Calu3 (cell line): ENCODE measurements around the gene CACNA1H. TPM values are rescaled to one million over a fixed set of nuclear protein-coding genes. Genes with fewer than 3 reads are reported as not detected.

Experiments used
- BruUV-seq: library from RNA; stranded (reverse); fragments of 400-500 nt; replicated peaks from 2 replicates; lab custom pipeline; 2021; lab: Mats Ljungman, UMichigan
- CTCF ChIA-PET: fragments of 300-600 bp; sonication (Branson Sonifier 250); formaldehyde crosslinking; loops from one replicate; lab custom pipeline; 2022; ENCODE audit warnings: antibody characterized with exemption; lab: Charles Lee
- DNase-seq: peaks from one replicate; pipeline ENCODE4 v3.0.0; 2022
- H3K27ac Mint-ChIP-seq: one replicate; pipeline ENCODE4 v1.8.0; 2022; ENCODE audit warnings: mixed read lengths; ENCODE audit not compliant: unreplicated experiment
- H3K27me3 Mint-ChIP-seq: one replicate; pipeline ENCODE4 v1.8.0; 2022; ENCODE audit warnings: mixed read lengths; ENCODE audit not compliant: unreplicated experiment
- H3K36me3 Mint-ChIP-seq: one replicate; pipeline ENCODE4 v1.8.0; 2022; ENCODE audit warnings: mild to moderate bottlenecking, moderate library complexity, mixed read lengths; ENCODE audit not compliant: insufficient read depth, unreplicated experiment
- H3K4me1 Mint-ChIP-seq: one replicate; pipeline ENCODE4 v1.8.0; 2022; ENCODE audit warnings: mild to moderate bottlenecking, low read depth, mixed read lengths; ENCODE audit not compliant: unreplicated experiment
- H3K4me3 Mint-ChIP-seq: one replicate; pipeline ENCODE4 v1.8.0; 2022; ENCODE audit warnings: mild to moderate bottlenecking, low read depth, moderate library complexity, mixed read lengths; ENCODE audit not compliant: unreplicated experiment
- H3K9me3 Mint-ChIP-seq: one replicate; pipeline ENCODE4 v1.8.0; 2022; ENCODE audit warnings: low read depth, mixed read lengths; ENCODE audit not compliant: unreplicated experiment
- intact Hi-C: fragments of 100-400 bp; cut with micrococcal nuclease; formaldehyde crosslinking; loops from one replicate; pipeline ENCODE4 v1.10.0; 2022; ENCODE audit not compliant: unreplicated experiment
- total RNA-seq: library from RNA; stranded (reverse); gene quantifications from 2 replicates; pipeline ENCODE4 v1.2.3, GENCODE V29; 2022
- TF ChIP-seq, protein P1 (sequence below): fragments of 200-600 bp; IDR thresholded peaks from one replicate; pipeline ENCODE4 v1.8.0; 2022; ENCODE audit warnings: antibody characterized with exemption; ENCODE audit not compliant: unreplicated experiment

The CACNA1H gene
- total RNA-seq, 1 experiment from 2014 or later = not detected

DNA sequence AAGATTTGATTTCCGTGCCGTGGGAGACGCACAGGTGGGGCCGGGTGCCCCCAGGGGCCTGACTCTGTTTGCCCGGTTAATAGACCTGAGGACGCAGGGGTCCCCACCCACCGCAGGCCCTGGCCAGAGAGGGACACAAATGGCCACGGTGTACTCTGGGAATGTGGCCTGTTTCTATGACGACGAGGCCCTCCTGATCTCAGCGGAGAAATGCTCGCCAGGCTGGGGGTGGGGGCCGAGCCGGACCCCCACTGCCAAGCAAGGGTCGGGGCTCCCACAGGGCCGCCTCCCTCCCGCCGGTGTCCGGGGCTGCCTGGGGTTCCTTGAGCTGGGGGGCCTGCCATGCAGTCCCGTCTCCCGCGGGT, 32.3 kb upstream of the CACNA1H start:
- TF ChIP-seq, protein P1, sequence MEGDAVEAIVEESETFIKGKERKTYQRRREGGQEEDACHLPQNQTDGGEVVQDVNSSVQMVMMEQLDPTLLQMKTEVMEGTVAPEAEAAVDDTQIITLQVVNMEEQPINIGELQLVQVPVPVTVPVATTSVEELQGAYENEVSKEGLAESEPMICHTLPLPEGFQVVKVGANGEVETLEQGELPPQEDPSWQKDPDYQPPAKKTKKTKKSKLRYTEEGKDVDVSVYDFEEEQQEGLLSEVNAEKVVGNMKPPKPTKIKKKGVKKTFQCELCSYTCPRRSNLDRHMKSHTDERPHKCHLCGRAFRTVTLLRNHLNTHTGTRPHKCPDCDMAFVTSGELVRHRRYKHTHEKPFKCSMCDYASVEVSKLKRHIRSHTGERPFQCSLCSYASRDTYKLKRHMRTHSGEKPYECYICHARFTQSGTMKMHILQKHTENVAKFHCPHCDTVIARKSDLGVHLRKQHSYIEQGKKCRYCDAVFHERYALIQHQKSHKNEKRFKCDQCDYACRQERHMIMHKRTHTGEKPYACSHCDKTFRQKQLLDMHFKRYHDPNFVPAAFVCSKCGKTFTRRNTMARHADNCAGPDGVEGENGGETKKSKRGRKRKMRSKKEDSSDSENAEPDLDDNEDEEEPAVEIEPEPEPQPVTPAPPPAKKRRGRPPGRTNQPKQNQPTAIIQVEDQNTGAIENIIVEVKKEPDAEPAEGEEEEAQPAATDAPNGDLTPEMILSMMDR = no peak
- DNase-seq = no peak
- no TSS peak for BruUV-seq
- Mint-ChIP-seq H3K4me3 (no peak overlapping the region), H3K4me1 (no peaks in the 10 kb centered on the region), H3K36me3 (peaks cover 8% of the 10 kb centered on the region), H3K9me3 (no peaks in the 10 kb centered on the region), H3K27me3 (peaks cover 90% of the 10 kb centered on the region), H3K27ac (no peak overlapping the region)
- CTCF ChIA-PET = no interaction called here
- intact Hi-C loops = no loop called here

DNA sequence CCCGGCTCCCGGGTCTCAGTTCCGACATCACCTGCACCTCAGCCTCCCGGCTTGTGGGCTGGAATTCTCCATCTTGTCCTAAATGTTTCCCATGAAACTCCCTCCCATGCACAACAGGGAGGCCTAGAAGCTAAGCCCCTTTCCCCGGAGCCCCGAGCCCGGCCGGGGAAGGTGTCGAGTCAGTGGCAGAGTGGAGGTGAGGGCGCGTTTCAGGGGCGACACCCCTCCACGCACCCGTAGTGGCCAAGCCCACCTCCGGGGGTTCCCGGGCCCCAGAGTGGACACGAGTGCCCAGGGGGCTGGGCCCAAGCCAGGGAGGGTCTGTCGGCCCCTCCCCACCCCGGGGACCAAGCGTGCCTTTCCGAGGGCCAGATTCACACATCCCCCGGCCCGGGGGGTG, 31.9 kb upstream of the CACNA1H start:
- CTCF ChIA-PET = no interaction called here
- no peaks in the 10 kb centered on the region for H3K9me3 Mint-ChIP-seq
- H3K4me3 Mint-ChIP-seq = no peak overlapping the region
- no peaks in the 10 kb centered on the region for H3K4me1 Mint-ChIP-seq
- TF ChIP-seq, protein P1 = no peak
- intact Hi-C loops = no loop called here
- peaks cover 8% of the 10 kb centered on the region for H3K36me3 Mint-ChIP-seq
- no peak overlapping the region for H3K27ac Mint-ChIP-seq
- H3K27me3 Mint-ChIP-seq = peaks cover 90% of the 10 kb centered on the region
- BruUV-seq = no TSS peak
- no peak for DNase-seq

DNA sequence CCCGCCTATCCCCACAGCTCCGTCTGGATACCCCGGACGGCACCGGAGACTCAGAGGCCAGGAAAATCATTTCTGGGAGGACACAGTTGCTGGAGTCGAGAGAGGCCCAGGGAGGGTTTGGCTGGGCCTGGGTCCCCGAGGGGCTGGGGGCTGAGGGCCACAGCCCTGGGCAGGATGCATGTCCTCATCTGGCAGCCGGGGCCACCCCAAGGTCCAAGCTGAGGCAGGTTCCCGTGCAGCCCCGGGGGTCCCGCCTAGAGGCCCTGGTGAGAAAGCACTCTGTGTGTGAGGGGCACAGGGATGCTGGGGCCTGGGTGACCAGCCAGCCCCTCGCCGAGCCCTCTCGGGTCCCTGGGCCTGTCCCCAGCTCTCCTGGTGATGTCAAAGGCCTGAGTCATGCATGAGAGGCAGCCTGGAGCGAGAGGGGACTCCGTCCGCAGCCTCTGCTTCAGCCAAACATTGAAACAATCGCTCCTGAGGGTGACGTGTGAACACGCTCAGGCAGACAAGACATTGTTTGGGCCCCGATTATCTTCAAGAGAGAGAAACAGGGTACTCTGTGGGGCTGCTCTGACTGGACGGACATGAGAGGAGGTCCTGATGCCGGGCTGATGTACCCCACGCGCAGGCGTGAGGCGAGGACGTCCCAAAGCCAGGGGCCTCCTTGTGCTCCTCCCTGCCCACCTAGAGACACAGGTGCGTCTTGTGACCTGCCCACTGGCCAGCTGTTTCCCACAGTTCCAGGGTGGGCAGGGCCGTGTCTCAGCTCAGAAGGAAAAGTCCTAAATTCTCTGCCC, 31.1 kb upstream of the CACNA1H start:
- intact Hi-C loops = no loop called here
- Mint-ChIP-seq H3K4me1 (no peaks in the 10 kb centered on the region), H3K4me3 (no peak overlapping the region), H3K27ac (no peak overlapping the region), H3K9me3 (no peaks in the 10 kb centered on the region), H3K36me3 (peaks cover 8% of the 10 kb centered on the region), H3K27me3 (peaks cover 90% of the 10 kb centered on the region)
- CTCF ChIA-PET = no interaction called here
- TF ChIP-seq, protein P1 = no peak
- DNase-seq = no peak
- BruUV-seq = no TSS peak

DNA sequence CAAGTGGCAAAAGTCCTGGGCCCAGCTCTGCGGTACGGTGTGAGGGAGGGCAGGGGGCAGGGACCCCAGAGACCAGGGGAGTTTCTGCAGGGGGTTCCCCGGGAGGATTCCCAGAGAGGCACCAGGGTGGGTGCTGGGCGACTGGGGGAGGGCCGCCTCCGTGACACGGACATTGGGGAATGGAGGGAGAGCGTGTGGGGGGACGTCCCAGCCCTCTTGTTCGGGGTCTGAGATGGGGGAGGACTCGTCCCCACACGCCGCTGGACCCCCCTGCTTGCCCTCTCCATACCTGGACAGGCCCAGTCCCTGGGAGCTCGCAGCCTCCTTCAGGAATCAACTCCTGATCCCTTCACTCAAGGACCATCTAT, 30.5 kb upstream of the CACNA1H start:
- TF ChIP-seq, protein P1 = no peak
- intact Hi-C loops = no loop called here
- CTCF ChIA-PET = no interaction called here
- Mint-ChIP-seq H3K27ac (no peak overlapping the region), H3K4me1 (no peaks in the 10 kb centered on the region), H3K9me3 (no peaks in the 10 kb centered on the region), H3K4me3 (no peak overlapping the region), H3K36me3 (peaks cover 8% of the 10 kb centered on the region), H3K27me3 (peaks cover 90% of the 10 kb centered on the region)
- DNase-seq = no peak
- BruUV-seq = no TSS peak
